ENCODE measurements around the gene TBL2. TPM values are rescaled to one million over a fixed set of nuclear protein-coding genes. Genes with fewer than 3 reads are reported as not detected.
A peak's percentile ranks its signal among the peaks of the same experiment; 100 is the strongest.

Gene TBL2
- total and polyA plus RNA-seq, 2 of the 4 experiments (the other 2 are of a cell fraction) = 72.6 to 94.1 TPM

DNA sequence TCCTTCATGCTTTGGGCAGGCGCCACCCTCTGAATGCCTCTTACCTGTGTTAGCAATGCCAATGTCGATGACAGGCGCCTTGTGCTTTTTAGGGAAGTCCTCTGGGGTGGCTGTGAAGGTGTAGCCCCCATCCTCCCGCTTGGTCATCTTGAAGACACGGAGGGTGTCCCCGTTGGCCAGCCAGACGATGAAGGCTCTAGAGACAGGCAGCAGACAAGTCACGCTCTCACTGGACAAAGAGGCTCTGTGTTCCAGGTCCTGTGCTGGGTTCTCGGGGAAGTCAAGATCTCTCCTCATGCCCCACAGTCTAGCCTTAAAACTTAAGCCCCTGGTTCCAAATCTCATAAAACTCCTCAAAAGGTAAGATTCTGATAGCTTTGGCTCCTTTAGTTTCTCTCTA, 5.1 kb downstream of the TBL2 start:
- ChIA-PET CTCF (no interaction called here), POLR2A (ENCODE audit: unreplicated experiment) (no interaction called here)
- Histone ChIP-seq H2AK5ac (ENCODE audit: low read depth, low read length) (no peak overlapping the region), H3K9me3 (ENCODE audit: control insufficient read depth, insufficient read depth, low read length) (no peaks in the 10 kb centered on the region), H2BK5ac (ENCODE audit: low read depth, low read length, poor library complexity, severe bottlenecking) (no peak overlapping the region), H3K36me3 (ENCODE audit: control insufficient read depth, insufficient read depth, low read length) (peaks cover 51% of the 10 kb centered on the region), H3K18ac (ENCODE audit: low read depth, low read length) (no peak overlapping the region), H2AFZ (replicated peaks; ENCODE audit: low read length, poor library complexity) (no peak overlapping the region), H4K8ac (ENCODE audit: low read depth in 2 of 2, low read length in 2 of 2) (no peak overlapping the region), H2BK15ac (ENCODE audit: low read depth, low read length) (no peak overlapping the region), H3K27ac (ENCODE audit: insufficient read depth, low read length) (no peak overlapping the region), H4K20me1 (ENCODE audit: insufficient read depth, low read length) (peaks cover 33% of the 10 kb centered on the region), H2BK20ac (ENCODE audit: low read depth, low read length) (no peak overlapping the region), H3K27me3 (ENCODE audit: control insufficient read depth, insufficient read depth, low read length) (no peaks in the 10 kb centered on the region), H3K79me1 (ENCODE audit: low read depth in 1 of 2, low read length in 2 of 2) (peaks cover 30 to 61% of the 10 kb centered on the region in 2 experiments), H3K9ac (ENCODE audit: low read depth, low read length) (no peak overlapping the region), H3K23ac (ENCODE audit: low read depth, low read length) (no peak overlapping the region), H3K4ac (ENCODE audit: low read depth, low read length) (no peak overlapping the region), H2AK9ac (replicated peaks; ENCODE audit: low read depth, low read length, poor library complexity) (peak overlapping the region; percentile 72), H4K91ac (ENCODE audit: insufficient read depth, low read depth, low read length) (no peak overlapping the region), H3K4me1 (ENCODE audit: control insufficient read depth, insufficient read depth, low read length) (peaks cover 6% of the 10 kb centered on the region), H3K56ac (ENCODE audit: extremely low read depth, insufficient read depth, low read length) (no peak overlapping the region), H2BK120ac (ENCODE audit: low read depth, low read length) (no peak overlapping the region), H3K4me3 (ENCODE audit: insufficient read depth, low read depth, low read length) (no peak overlapping the region), H3K4me2 (ENCODE audit: low read depth, low read length) (no peak overlapping the region), H3K14ac (replicated peaks; ENCODE audit: low read depth, low read length) (no peak overlapping the region), H3K9me1 (ENCODE audit: insufficient read depth, low read length) (peaks cover 8% of the 10 kb centered on the region), H4K5ac (ENCODE audit: low read depth, low read length) (no peak overlapping the region)
- BruUV-seq (replicated peaks) = no TSS peak
- WGBS, 2 experiments (ENCODE audit: extremely low coverage in 2 of 2, insufficient read length in 1 of 2) = 80% methylated on average over 1 of the region's 9 CpGs; no CpG with 5 or more reads in 1 of the 2 experiments
- no peak for ATAC-seq (ENCODE audit: low read depth)
- intact Hi-C loops (cut with micrococcal nuclease) (no loop called here), dilution Hi-C loops (cut with HindIII; ENCODE audit: low sequenced_read_pairs, unreplicated experiment) (no loop called here), in situ Hi-C loops (cut with MboI; ENCODE audit: low sequenced_read_pairs) (no loop called here)
- TF ChIP-seq CHD1 (IDR thresholded peaks at IDR 0.05; ENCODE audit: low read depth, low read length) = no peak
- TF ChIP-seq CEBPB (IDR thresholded peaks at IDR 0.05; ENCODE audit: low read depth, low read length) = no peak
- no peak for TF ChIP-seq POLR2A (IDR thresholded peaks at IDR 0.05; ENCODE audit: low read depth, low read length)
- TF ChIP-seq NFE2L2 (IDR thresholded peaks at IDR 0.05; ENCODE audit: low read depth, low read length) = no peak
- DNase-seq = no peak

Measured in IMR-90 (cell line).